ENCODE data around the gene PJA1. TPM values are rescaled to one million over a fixed set of nuclear protein-coding genes. Genes with fewer than 3 reads are reported as not detected.
A peak's percentile ranks its signal among the peaks of the same experiment; 100 is the strongest.

Gene PJA1
- total RNA-seq, 1 donor from 2014 or later: 108 TPM

GRCh38 chrX:69170319-69170718 lies 5.1 kb upstream of the PJA1 start:
- no peak for DNase-seq

GRCh38 chrX:69163936-69164741 lies 1.1 kb downstream of the PJA1 start:
- peak; percentile 3 for DNase-seq

- no peak for DNase-seq
Observed at GRCh38 chrX:69162361-69162865, 2.8 kb downstream of the PJA1 start.

- no peak for DNase-seq
Observed at GRCh38 chrX:69161786-69162349, 3.4 kb downstream of the PJA1 start.

- no peak for DNase-seq
Observed at GRCh38 chrX:69161371-69161770, 3.9 kb downstream of the PJA1 start.

GRCh38 chrX:69158166-69158980 lies 6.9 kb downstream of the PJA1 start:
- no peak for DNase-seq

- no peak for DNase-seq
Observed at GRCh38 chrX:69156638-69157037, 8.6 kb downstream of the PJA1 start.

- no peak for DNase-seq
Observed at GRCh38 chrX:69155786-69156520, 9.3 kb downstream of the PJA1 start.

- DNase-seq: no peak
Observed at GRCh38 chrX:69154051-69154450, 11.2 kb downstream of the PJA1 start.

- peak; percentile 35 for DNase-seq
Observed at GRCh38 chrX:69153060-69153730, 12.1 kb downstream of the PJA1 start.

GRCh38 chrX:69152417-69152841 lies 12.8 kb downstream of the PJA1 start:
- DNase-seq: no peak

- no peak for DNase-seq
Observed at GRCh38 chrX:69151866-69152284, 13.4 kb downstream of the PJA1 start.

- no peak for DNase-seq
Observed at GRCh38 chrX:69150281-69150960, 14.8 kb downstream of the PJA1 start.

- no peak for DNase-seq
Observed at GRCh38 chrX:69149466-69150280, 15.6 kb downstream of the PJA1 start.

GRCh38 chrX:69148946-69149345 lies 16.3 kb downstream of the PJA1 start:
- DNase-seq: no peak

GRCh38 chrX:69146739-69147138 lies 18.5 kb downstream of the PJA1 start:
- DNase-seq: no peak

GRCh38 chrX:69145714-69146113 lies 19.5 kb downstream of the PJA1 start:
- DNase-seq: no peak

- DNase-seq: no peak
Observed at GRCh38 chrX:69144838-69145680, 20.2 kb downstream of the PJA1 start.

GRCh38 chrX:69143530-69143929 lies 21.7 kb downstream of the PJA1 start:
- no peak for DNase-seq
